Measurements from ENCODE around the gene FGF12. TPM values are rescaled to one million over a fixed set of nuclear protein-coding genes. Genes with fewer than 3 reads are reported as not detected.

FGF12 gene
- total RNA-seq, 1 experiment from 2014 or later, result 0.09 TPM

GRCh38 chr3:192655628-192656027 is 71.7 kb downstream of the FGF12 start:
- CTCF ChIA-PET, result no interaction called here
- no peak for DNase-seq (ENCODE audit: unreplicated experiment)
- H3K4me1 Mint-ChIP-seq (ENCODE audit: insufficient read depth, unreplicated experiment), result no peaks in the 10 kb centered on the region
- intact Hi-C loops (cut with micrococcal nuclease), result no loop called here
- no peak overlapping the region for H3K27ac Mint-ChIP-seq (ENCODE audit: low read depth, unreplicated experiment)
- no peaks in the 10 kb centered on the region for H3K9me3 Mint-ChIP-seq (ENCODE audit: unreplicated experiment)
- no peaks in the 10 kb centered on the region for H3K36me3 Mint-ChIP-seq (ENCODE audit: insufficient read depth, unreplicated experiment)
- POLR2A ChIA-PET, result no interaction called here
- H3K4me3 Mint-ChIP-seq (ENCODE audit: unreplicated experiment), result no peak overlapping the region
- H3K27me3 Mint-ChIP-seq (ENCODE audit: insufficient read depth, unreplicated experiment), result peaks cover 58% of the 10 kb centered on the region
- no peak for TF ChIP-seq CTCF (IDR thresholded peaks at IDR 0.05; ENCODE audit: unreplicated experiment)
- no TSS peak for BruUV-seq (replicated peaks)

GRCh38 chr3:192655040-192655439 is 72.3 kb downstream of the FGF12 start:
- no peaks in the 10 kb centered on the region for H3K36me3 Mint-ChIP-seq (ENCODE audit: insufficient read depth, unreplicated experiment)
- intact Hi-C loops (cut with micrococcal nuclease), result no loop called here
- H3K4me1 Mint-ChIP-seq (ENCODE audit: insufficient read depth, unreplicated experiment), result no peaks in the 10 kb centered on the region
- ChIA-PET CTCF (no interaction called here), POLR2A (no interaction called here)
- no peaks in the 10 kb centered on the region for H3K9me3 Mint-ChIP-seq (ENCODE audit: unreplicated experiment)
- no TSS peak for BruUV-seq (replicated peaks)
- H3K27ac Mint-ChIP-seq (ENCODE audit: low read depth, unreplicated experiment), result no peak overlapping the region
- no peak for TF ChIP-seq CTCF (IDR thresholded peaks at IDR 0.05; ENCODE audit: unreplicated experiment)
- H3K4me3 Mint-ChIP-seq (ENCODE audit: unreplicated experiment), result no peak overlapping the region
- DNase-seq (ENCODE audit: unreplicated experiment), result no peak
- H3K27me3 Mint-ChIP-seq (ENCODE audit: insufficient read depth, unreplicated experiment), result peaks cover 62% of the 10 kb centered on the region

- ChIA-PET CTCF (interaction anchor here (0.7 kb wide), 1 partner anchor 387 kb away, joined by 3 read pairs; no protein-coding TSS in a partner anchor), POLR2A (interaction anchor here (0.7 kb wide), 1 partner anchor 77 kb away, joined by 3 read pairs; no protein-coding TSS in a partner anchor)
- BruUV-seq (replicated peaks), result no TSS peak
- H3K9me3 Mint-ChIP-seq (ENCODE audit: unreplicated experiment), result no peaks in the 10 kb centered on the region
- no peak for TF ChIP-seq CTCF (IDR thresholded peaks at IDR 0.05; ENCODE audit: unreplicated experiment)
- no peaks in the 10 kb centered on the region for H3K4me1 Mint-ChIP-seq (ENCODE audit: insufficient read depth, unreplicated experiment)
- no peak for DNase-seq (ENCODE audit: unreplicated experiment)
- no peak overlapping the region for H3K27ac Mint-ChIP-seq (ENCODE audit: low read depth, unreplicated experiment)
- no peaks in the 10 kb centered on the region for H3K36me3 Mint-ChIP-seq (ENCODE audit: insufficient read depth, unreplicated experiment)
- intact Hi-C loops (cut with micrococcal nuclease), result no loop called here
- peaks cover 68% of the 10 kb centered on the region for H3K27me3 Mint-ChIP-seq (ENCODE audit: insufficient read depth, unreplicated experiment)
- no peak overlapping the region for H3K4me3 Mint-ChIP-seq (ENCODE audit: unreplicated experiment)
These were observed 73.5 kb downstream of the FGF12 start for GRCh38 chr3:192653862-192654261.

- intact Hi-C loops (cut with micrococcal nuclease), result no loop called here
- Mint-ChIP-seq H3K9me3 (ENCODE audit: unreplicated experiment) (no peaks in the 10 kb centered on the region), H3K4me1 (ENCODE audit: insufficient read depth, unreplicated experiment) (no peaks in the 10 kb centered on the region), H3K4me3 (ENCODE audit: unreplicated experiment) (no peak overlapping the region), H3K27me3 (ENCODE audit: insufficient read depth, unreplicated experiment) (peaks cover 70% of the 10 kb centered on the region), H3K27ac (ENCODE audit: low read depth, unreplicated experiment) (no peak overlapping the region), H3K36me3 (ENCODE audit: insufficient read depth, unreplicated experiment) (no peaks in the 10 kb centered on the region)
- no peak for DNase-seq (ENCODE audit: unreplicated experiment)
- ChIA-PET POLR2A (no interaction called here), CTCF (no interaction called here)
- BruUV-seq (replicated peaks), result no TSS peak
- no peak for TF ChIP-seq CTCF (IDR thresholded peaks at IDR 0.05; ENCODE audit: unreplicated experiment)
These were observed 74.6 kb downstream of the FGF12 start for GRCh38 chr3:192652727-192653126.

Measured in MCF 10A (cell line).